Measurements from ENCODE around the gene PHYKPL.
"Not testable (repeated sequence)": the region's sequence is repeated elsewhere in the genome, so short reads cannot be mapped to it uniquely, and the experiment has no call there.

Gene PHYKPL

DNA sequence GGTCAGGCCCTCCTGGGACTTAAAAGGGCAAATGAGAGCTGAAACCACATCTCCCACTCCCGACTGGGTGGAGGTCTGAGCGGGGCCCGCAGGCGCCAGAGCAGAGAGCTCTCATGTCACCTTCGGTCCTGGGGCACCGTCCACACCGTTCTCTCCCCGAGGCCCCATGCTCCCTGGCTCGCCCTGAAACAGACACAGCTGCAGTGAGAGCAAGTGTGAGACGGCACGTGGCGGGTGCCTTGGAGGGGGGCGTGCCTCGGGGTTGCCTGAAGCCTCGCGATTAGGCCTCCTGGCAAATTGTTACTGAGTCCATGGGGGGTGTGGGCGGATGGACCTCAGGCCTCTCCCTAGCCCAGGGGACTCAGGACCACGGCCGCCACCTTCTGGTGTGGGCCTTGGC lies 24.1 kb upstream of the PHYKPL start:
- TF ChIP-seq FOXP2 (optimal IDR thresholded peaks at IDR 0.05; ENCODE audit: control extremely low read depth, extremely low read length, insufficient read depth) (no peak), POLR2AphosphoS5 (IDR thresholded peaks at IDR 0.05; ENCODE audit: borderline replicate concordance, low read depth, low read length) (no peak), EZH2 (IDR thresholded peaks at IDR 0.05) (no peak)
- no peaks in the 10 kb centered on the region for H3K36me3 ChIP-seq (ENCODE audit: insufficient read depth, low read length)
- H3K4me3 ChIP-seq, result no peak overlapping the region
- DNase-seq (ENCODE audit: low read depth, low spot score), result no peak
- no peak overlapping the region for H3K9ac ChIP-seq (ENCODE audit: insufficient read length)
- no peaks in the 10 kb centered on the region for H3K9me3 ChIP-seq (ENCODE audit: low read depth, low read length)
- no peak overlapping the region for H3K27ac ChIP-seq

DNA sequence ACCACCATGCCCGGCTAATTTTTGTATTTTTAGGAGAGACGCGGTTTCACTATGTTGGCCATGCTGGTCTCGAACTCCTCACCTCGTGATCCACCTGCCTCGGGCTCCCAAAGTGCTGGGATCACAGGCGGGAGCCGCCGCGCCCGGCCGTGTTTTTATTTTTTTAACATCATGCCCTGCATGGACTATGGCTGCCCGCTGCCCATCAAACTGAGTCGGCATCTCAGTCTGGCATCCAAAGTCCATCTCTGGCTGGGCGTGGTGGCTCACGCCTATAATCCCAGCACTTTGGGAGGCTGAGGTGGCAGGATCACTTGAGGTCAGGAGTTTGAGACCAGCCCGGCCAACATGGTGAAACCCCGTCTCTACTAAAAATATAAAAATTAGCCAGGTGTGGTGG lies 21.0 kb upstream of the PHYKPL start:
- not testable (repeated sequence) for H3K4me3 ChIP-seq; H3K36me3 ChIP-seq (ENCODE audit: insufficient read depth, low read length); H3K27ac ChIP-seq; DNase-seq (ENCODE audit: low read depth, low spot score); H3K9me3 ChIP-seq (ENCODE audit: low read depth, low read length); H3K9ac ChIP-seq (ENCODE audit: insufficient read length)

DNA sequence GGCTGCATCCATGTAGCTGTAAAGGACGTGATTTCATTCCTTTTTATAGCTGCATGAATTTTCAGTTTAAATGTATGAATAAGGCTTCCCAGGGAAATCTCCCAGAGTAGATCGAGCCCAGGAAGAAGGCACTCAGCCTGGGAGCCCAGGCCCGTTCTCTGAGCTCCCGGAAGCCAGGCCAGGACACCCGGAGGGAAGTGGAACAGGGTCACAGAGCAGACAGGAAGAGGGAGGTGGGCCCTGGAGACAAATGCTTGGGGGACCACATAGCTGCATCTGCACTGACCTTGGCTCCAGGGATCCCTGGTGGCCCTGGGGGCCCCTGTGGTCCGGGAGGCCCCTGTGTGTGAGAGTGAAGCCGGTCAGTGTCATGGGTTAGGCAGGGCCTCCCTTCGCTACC lies 19.7 kb upstream of the PHYKPL start:
- TF ChIP-seq FOXP2 (optimal IDR thresholded peaks at IDR 0.05; ENCODE audit: control extremely low read depth, extremely low read length, insufficient read depth), result no peak
- H3K9me3 ChIP-seq (ENCODE audit: low read depth, low read length), result no peaks in the 10 kb centered on the region
- H3K9ac ChIP-seq (ENCODE audit: insufficient read length), result no peak overlapping the region
- H3K4me3 ChIP-seq, result no peak overlapping the region
- no peak overlapping the region for H3K27ac ChIP-seq
- H3K36me3 ChIP-seq (ENCODE audit: insufficient read depth, low read length), result no peaks in the 10 kb centered on the region
- DNase-seq (ENCODE audit: low read depth, low spot score), result no peak

DNA sequence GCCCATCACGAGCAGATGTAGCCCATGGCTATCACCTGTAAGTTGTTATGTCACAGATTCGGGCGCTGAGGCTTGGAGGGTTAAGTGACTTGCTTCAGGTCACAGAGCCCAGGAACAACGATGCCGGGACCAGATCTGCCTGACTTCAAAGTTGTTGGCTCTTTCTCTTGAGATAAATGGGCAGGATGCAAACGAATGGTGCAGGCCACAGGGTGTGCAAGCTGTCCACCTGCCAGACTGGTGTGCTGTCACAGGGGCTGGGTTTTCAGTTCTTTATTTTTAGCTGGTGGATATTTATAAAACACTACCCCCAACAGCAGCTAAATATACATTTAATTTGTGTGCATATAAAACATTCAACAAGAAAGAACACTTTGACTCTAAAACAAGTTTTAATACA lies 17.7 kb upstream of the PHYKPL start:
- no peak for DNase-seq (ENCODE audit: low read depth, low spot score)
- no peaks in the 10 kb centered on the region for H3K36me3 ChIP-seq (ENCODE audit: insufficient read depth, low read length)
- H3K9ac ChIP-seq (ENCODE audit: insufficient read length), result no peak overlapping the region
- no peaks in the 10 kb centered on the region for H3K9me3 ChIP-seq (ENCODE audit: low read depth, low read length)
- H3K27ac ChIP-seq, result no peak overlapping the region
- H3K4me3 ChIP-seq, result no peak overlapping the region
- no peak for TF ChIP-seq EZH2 (IDR thresholded peaks at IDR 0.05)
- TF ChIP-seq FOXP2 (optimal IDR thresholded peaks at IDR 0.05; ENCODE audit: control extremely low read depth, extremely low read length, insufficient read depth), result no peak
- no peak for TF ChIP-seq POLR2AphosphoS5 (IDR thresholded peaks at IDR 0.05; ENCODE audit: borderline replicate concordance, low read depth, low read length)

DNA sequence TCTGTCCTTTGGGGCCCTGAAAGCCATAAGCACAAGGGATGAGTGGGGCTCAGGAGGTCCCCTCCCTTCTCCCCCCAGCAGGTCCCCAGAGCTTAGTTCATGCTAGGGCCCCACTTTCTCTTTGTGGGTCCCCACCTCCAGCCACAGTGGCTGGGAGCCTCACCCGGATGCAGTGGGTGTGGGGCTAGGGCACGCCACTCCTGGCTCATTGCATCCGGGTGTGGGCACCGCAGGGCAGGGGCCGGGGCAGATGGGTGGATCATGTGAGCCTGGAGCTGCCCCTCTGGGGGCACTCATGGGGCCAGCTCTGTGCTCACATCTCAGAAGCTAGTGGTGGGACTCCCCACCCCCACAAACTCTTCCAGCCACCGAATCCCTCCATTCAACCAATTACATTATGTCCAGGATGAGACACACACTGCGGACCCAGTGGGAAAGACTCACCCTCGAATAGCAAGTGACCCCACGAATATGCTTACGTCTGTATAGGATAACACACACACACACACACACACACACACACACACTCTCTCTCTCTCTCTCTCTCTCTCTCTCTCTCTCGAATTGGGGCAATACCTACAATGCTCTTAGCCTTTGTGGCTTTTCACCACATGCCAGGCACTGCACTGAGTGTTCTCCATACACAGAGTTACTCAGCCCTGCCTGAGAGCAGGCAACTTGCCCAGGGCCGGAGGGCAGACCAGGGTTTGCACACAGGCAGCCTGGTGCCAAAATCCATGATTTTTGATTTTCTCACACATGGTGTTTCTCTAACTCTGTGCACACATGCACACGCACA lies 16.8 kb upstream of the PHYKPL start:
- no peak for DNase-seq (ENCODE audit: low read depth, low spot score)
- no peaks in the 10 kb centered on the region for H3K9me3 ChIP-seq (ENCODE audit: low read depth, low read length)
- no peaks in the 10 kb centered on the region for H3K36me3 ChIP-seq (ENCODE audit: insufficient read depth, low read length)
- H3K4me3 ChIP-seq, result no peak overlapping the region
- H3K27ac ChIP-seq, result no peak overlapping the region
- H3K9ac ChIP-seq (ENCODE audit: insufficient read length), result no peak overlapping the region
- no peak for TF ChIP-seq EZH2 (IDR thresholded peaks at IDR 0.05)
- TF ChIP-seq POLR2AphosphoS5 (IDR thresholded peaks at IDR 0.05; ENCODE audit: borderline replicate concordance, low read depth, low read length), result no peak
- TF ChIP-seq FOXP2 (optimal IDR thresholded peaks at IDR 0.05; ENCODE audit: control extremely low read depth, extremely low read length, insufficient read depth), result no peak

DNA sequence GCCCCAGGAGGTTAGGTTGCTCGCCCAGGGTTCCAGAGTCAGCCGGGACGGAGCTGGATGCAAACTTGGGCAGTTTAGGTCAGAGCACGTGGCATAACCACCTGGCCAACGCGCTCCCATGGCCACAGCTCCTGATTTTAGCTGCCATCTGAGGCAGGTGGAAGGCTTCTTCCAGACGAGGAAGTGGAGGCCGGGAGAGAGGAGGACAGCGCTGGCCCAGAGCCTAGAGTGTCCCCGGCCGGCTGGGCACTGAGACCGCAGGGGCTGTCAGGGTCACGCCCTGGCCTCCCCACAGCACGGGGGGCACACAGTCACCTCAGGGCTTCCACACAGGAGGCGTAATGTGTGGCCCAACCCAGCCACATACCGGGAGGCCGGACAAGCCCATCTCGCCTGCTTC lies 16.1 kb upstream of the PHYKPL start:
- DNase-seq (ENCODE audit: low read depth, low spot score), result no peak
- Histone ChIP-seq H3K27ac (no peak overlapping the region), H3K9ac (ENCODE audit: insufficient read length) (no peak overlapping the region), H3K36me3 (ENCODE audit: insufficient read depth, low read length) (no peaks in the 10 kb centered on the region), H3K4me3 (no peak overlapping the region), H3K9me3 (ENCODE audit: low read depth, low read length) (no peaks in the 10 kb centered on the region)
- TF ChIP-seq EZH2 (IDR thresholded peaks at IDR 0.05) (no peak), FOXP2 (optimal IDR thresholded peaks at IDR 0.05; ENCODE audit: control extremely low read depth, extremely low read length, insufficient read depth) (no peak), POLR2AphosphoS5 (IDR thresholded peaks at IDR 0.05; ENCODE audit: borderline replicate concordance, low read depth, low read length) (no peak)

DNA sequence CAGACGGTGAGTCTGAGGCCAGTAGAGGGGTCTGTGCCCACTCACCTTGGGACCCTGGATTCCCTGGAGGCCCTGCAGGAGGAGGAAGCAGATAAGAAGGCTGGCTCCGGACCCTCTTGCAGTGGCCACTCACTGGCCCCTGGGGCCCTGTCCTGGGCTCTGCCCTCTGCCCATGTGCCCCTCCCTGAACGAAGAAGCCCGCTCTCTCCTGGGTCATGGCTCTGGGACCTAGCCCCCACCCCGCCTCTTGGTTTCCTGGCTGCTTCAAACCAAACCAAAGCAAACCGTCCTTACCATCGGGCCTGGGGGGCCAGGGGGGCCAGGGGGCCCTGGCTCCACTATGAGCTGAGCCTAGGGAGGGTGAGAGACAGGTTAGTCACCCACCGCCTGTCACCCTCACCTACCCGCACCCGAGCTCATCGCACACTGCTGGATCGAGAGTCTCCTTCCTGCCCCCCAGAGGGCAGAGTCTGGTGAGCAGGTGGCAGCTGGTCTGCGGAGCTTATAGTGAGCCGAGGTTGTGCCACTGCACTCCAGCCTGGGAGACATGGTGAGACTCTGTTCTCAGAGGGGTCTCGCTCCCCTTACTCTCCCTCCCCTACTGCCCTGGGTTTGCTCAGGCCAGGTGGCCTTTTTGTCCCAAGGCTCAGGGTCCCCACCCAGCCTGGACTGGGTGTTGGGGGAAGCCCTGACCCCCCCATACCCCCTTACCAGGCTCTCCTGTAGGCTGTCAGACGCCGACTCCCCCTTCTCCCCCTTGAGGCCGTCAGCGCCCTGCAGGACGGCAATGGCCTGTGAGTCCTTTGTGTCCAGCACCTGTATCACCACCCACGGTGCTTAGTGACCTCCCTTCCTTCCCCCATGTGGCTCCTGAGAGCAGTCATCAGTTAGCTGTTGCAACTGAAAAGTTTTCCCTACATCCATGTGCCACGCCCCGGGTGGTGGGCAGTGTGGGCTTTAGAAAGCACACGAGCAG lies 15.2 kb upstream of the PHYKPL start:
- H3K27ac ChIP-seq, result no peak overlapping the region
- no peaks in the 10 kb centered on the region for H3K9me3 ChIP-seq (ENCODE audit: low read depth, low read length)
- no peak overlapping the region for H3K9ac ChIP-seq (ENCODE audit: insufficient read length)
- no peaks in the 10 kb centered on the region for H3K36me3 ChIP-seq (ENCODE audit: insufficient read depth, low read length)
- TF ChIP-seq EZH2 (IDR thresholded peaks at IDR 0.05) (no peak), POLR2AphosphoS5 (IDR thresholded peaks at IDR 0.05; ENCODE audit: borderline replicate concordance, low read depth, low read length) (no peak), FOXP2 (optimal IDR thresholded peaks at IDR 0.05; ENCODE audit: control extremely low read depth, extremely low read length, insufficient read depth) (no peak)
- no peak for DNase-seq (ENCODE audit: low read depth, low spot score)
- no peak overlapping the region for H3K4me3 ChIP-seq

DNA sequence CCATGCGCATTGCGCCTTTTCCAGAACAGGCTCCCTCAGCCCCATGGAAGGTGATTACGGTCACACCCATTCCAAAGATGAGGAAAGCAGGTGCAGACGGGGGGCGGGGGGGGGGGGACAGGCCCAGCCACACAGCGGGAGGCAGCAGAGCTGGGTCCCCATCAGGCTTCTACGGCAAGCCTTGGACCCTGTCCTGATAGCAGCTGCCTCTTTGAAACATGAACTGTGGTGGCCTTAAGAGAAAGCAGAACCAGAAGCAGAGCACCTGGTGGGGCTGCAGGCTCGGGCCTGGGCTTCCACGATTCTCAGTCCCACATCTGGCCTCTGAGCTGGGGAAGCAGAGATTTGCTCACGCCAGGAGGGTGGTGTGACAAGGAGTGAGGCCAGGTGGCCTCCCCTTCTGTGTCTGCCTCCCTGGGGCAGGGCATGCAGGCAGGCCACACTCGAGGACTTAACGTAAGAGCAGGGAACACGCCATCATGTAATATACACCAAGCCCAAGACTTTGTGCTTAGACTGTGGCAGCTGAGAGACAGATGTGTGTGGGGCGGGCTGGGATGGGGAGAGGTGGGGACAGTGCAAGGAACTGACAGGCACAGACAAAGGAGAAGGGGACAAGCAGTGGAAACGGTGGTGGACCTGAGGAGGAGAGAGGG lies 14.2 kb upstream of the PHYKPL start:
- no peak for DNase-seq (ENCODE audit: low read depth, low spot score)
- TF ChIP-seq POLR2AphosphoS5 (IDR thresholded peaks at IDR 0.05; ENCODE audit: borderline replicate concordance, low read depth, low read length) (no peak), EZH2 (IDR thresholded peaks at IDR 0.05) (no peak), FOXP2 (optimal IDR thresholded peaks at IDR 0.05; ENCODE audit: control extremely low read depth, extremely low read length, insufficient read depth) (no peak)
- no peaks in the 10 kb centered on the region for H3K36me3 ChIP-seq (ENCODE audit: insufficient read depth, low read length)
- H3K9me3 ChIP-seq (ENCODE audit: low read depth, low read length), result no peaks in the 10 kb centered on the region
- no peak overlapping the region for H3K27ac ChIP-seq
- H3K9ac ChIP-seq (ENCODE audit: insufficient read length), result no peak overlapping the region
- H3K4me3 ChIP-seq, result no peak overlapping the region

Measured in SK-N-MC (cell line).